Activated CD8-positive, alpha-beta memory T cell treated with anti-CD3 and anti-CD28 coated beads, Interleukin-2, amount 50 U/mL, for 24 hours (primary cell): Measurements from ENCODE around the gene TMEM208.

Experiments used
- DNase-seq: peaks from one replicate; pipeline ENCODE4 v3.0.0-alpha.2; 2020; ENCODE audit errors: extremely low read depth

TMEM208 gene

DNA sequence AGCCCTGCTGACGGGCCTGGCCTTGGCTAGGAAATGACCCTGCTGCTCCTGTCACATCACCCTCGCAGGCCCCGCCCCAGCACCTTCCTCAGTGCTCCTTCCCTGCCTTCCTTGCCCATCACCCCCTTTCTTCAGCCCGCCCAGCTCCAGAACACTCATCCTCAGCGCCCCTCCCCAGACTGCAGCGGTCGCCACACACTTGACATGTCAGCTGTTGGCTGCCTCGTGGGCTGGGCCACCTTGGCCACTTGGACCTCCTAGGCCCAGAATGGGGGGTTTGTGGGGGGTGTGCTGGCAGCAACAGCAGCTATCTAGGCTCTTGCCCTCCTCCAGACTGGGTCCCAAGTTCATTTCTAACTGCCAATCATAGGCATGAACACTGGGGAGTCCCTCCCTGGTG lies 17.4 kb upstream of the TMEM208 start:
- no peak for DNase-seq

DNA sequence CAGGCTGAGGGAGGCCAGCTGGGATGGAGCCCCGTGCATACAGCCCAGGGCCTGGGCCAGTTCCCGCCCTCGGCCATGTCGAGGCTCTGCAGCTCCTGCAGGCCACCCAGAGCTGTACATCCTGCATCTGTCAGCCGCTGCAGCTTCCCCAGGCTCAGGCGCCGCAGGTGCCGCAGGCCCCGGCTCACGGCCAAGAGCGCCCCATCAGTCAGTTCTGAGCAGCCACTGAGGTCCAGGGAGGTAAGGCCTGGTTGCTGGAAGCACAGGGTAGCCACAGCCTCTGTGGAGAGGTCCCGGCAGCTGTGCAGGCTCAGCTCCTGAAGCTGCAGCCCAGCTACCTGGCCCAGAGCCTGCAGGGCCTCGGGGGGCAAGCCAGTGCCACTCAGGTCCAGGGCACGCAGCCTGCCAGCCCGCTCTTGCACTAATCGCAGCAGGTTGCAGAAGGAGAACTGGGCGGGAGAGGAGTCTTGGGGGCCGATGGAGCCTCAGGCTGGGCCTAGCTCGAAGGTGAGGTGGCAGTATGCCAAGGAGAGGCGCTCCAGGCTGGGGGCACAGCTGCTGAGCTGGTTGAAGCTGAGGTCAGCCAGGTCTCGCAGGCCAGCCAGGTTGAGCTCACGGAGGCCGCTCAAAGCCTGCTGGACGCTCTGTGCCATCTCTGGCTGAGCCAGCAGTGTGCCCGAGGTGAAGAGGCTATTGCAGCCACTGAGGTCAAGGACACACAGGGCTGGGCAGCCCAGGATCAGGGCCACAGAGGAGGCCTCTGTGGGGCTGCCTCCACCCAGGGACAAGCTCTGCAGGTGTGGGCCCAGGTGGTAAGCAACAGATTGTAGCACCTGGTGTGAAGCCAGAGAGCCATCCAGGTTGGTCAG lies 16.6 kb upstream of the TMEM208 start:
- no peak for DNase-seq

DNA sequence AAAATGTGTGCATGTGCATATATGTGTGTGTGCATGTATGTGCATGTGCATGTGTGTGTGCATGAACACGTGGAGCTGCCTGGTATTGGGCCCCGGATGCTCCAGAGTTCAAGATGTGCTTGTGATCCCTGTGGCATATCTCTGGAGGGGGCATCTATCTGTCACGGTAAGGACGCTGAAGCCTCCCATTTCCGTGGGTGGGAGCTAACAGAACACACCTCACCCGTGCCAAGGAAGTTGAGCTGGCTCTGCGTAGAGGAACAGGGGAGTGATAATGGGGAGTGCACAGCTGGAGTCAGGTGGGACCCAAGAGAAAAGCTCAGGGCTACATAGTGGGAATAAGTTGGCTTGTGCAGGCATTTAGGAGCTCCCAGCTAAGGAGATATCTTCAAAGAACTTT lies 15.3 kb upstream of the TMEM208 start:
- DNase-seq = no peak

DNA sequence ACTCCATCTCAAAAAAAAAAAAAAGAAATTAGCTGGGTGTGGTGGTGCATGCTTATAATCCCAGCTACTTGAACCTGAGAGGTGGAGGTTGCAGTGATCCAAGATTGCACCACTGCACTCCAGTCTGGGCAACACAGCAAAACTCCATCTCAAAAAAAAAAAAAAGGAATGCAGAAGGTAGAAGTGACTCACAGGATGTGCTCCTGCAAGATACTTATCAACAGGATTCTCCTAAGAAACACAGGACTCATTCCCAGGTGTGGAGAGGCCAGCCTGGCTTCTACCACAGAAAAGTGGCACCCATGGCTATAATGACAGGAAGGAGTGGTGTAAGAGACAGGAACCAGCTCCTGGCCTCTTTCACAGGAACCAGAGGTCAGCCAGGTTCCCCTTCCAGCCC lies 14.2 kb upstream of the TMEM208 start:
- no peak for DNase-seq

DNA sequence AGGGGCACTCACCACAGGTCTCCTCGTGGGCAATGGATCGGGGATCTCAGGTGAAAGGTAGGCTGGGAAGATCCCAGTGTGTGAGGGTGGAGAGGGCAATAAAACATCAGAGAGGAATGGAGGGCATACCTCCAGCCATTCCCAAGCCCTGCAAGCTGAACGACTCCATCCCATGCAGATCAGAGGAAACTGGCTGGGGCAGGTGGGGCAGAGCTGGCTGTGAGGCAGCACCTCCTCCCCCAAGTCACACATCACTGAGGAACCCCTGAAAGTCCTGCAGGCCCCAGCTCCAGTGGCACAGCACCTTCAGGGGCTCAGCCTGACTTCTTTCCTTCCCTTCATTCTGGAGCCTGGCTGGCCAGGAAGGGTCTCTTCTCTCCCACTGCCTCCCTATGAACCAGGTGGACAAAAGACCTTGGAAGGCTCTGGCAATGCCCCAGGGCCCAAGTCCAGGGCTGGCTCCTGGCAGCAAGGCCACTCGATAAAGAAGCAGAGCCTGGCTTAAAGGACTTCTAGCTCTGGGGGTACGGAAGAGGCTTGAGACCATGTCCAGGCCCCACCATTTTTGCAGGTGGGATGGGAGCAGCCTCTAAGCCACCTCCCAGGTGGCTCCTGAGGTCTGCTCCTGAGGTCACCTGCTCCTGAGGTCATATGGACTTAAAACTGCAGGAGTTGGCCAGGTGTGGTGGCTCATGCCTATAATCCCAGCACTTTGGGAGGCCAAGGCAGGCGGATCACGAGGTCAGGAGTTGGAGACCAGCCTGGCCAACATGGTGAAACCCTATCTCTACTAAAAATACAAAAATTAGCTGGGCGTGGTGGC lies 13.5 kb upstream of the TMEM208 start:
- DNase-seq = no peak

DNA sequence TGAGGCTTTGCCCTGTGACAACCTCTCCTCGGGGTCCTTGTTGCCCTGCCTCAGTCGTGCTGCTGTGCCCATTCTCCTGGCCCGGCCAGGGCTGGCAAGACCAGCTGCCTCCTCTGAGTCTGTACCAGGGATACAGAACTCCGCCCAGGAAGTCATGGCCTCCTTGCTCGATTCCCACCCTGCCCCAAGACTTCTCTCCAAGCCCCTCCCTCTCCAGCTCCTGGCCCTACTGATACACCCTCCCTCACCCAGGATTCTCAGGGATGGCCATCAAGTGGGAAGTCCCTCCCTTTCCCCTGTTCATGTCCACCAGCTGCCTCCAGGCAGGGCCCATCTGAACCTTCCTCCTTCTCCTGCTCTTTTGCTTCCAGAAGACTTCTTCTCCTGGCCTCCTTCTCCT lies 11.2 kb upstream of the TMEM208 start:
- no peak for DNase-seq

DNA sequence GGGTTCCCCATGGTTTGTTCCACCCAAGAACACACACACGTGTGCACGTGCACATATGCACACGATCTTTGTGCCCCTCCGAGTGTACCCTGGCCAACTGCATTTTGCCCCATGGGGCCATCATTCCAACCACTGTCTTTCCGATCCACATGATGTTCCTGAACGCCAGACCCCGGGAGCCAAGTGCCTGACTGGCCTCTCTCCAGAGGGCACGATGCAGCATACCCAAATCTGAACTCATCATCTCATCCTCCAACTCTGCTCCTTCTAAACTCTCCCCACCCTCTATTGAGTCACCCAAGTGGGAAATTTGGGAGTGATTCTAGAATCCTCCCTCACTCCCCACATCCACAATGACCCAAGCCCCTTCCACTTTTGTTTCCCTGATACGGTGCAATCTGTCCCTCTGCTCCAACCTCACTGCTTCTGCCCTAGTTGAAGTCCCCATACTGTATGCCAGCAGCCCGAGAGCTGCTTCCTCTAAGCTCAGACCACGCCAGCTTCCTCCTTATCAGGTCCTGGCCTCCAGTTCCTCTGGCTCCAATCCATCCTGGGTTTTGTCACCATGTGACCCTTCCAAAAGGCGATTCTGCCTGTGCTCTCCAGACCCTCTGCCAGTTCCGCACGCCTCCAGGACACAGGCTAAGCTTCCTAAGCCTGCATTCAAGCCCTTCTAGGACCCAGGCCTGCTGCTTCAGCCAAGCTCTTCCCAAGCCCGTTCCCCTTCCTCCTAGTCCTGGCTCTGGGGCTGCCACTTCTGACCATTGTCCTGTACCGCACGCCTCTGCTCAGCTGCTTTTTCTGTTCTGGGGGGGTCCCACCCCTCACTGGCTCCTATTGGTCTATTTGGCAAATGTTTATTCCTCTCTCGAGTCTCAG lies 10.1 kb upstream of the TMEM208 start:
- no peak for DNase-seq

DNA sequence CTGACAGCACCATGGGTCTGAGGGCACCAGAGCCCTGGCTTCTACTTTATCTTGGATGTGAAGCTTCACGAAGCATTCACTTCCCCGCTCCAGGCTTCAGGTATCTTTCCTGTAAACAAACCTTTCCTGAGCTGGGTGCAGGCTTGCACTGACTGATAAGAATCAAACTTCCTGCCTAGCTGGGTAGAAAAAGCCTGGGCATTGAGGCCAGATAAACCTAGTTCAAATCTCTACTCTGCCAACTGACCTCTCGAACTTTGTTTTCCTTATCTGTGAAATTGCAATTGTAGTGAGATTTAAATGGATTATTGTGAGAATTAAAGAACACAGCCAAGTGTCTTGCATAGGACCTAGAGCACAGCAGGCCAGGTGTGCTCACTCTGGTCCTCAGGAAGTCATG lies 2.9 kb upstream of the TMEM208 start:
- DNase-seq = no peak

DNA sequence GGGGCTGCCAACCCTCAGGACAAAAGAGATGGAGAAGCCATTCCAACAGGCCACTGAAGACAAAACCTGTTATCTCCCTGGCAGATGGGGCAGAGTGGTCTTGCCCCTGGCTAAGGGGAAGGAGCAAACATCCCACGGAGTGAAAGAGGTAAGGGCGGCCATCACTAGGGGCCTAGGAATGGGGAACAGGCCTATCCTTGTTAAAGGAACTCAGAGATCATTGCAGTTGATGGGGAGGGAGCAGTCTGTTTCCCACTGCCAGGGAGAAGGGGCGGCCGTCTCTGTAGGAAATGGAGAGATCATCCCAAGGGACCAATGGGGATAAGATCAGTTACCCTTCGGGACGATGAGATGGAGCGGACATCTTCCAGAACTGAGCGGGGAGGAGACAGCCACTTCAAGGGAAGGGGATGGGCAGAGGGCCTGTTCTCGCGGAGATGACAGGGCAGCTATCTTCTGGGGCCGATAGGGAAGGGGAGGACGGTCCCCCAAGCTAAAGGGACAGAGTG lies 581 bp upstream of the TMEM208 start:
- DNase-seq = no peak

DNA sequence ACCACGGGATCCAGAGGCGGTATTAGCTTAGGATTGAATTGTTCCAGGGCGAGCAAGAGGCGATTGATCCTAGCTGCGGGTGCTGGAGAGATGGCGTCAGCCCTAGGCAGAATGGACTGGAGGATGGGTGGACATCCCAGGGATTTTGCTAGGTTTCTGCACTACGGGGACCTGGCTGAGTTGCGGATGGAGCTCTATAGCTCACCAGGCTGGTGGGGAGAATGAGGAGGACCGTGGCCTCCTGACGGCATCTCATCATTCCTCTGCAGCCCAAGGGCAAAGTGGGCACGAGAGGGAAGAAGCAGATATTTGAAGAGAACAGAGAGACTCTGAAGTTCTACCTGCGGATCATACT lies 614 bp downstream of the TMEM208 start:
- no peak for DNase-seq

DNA sequence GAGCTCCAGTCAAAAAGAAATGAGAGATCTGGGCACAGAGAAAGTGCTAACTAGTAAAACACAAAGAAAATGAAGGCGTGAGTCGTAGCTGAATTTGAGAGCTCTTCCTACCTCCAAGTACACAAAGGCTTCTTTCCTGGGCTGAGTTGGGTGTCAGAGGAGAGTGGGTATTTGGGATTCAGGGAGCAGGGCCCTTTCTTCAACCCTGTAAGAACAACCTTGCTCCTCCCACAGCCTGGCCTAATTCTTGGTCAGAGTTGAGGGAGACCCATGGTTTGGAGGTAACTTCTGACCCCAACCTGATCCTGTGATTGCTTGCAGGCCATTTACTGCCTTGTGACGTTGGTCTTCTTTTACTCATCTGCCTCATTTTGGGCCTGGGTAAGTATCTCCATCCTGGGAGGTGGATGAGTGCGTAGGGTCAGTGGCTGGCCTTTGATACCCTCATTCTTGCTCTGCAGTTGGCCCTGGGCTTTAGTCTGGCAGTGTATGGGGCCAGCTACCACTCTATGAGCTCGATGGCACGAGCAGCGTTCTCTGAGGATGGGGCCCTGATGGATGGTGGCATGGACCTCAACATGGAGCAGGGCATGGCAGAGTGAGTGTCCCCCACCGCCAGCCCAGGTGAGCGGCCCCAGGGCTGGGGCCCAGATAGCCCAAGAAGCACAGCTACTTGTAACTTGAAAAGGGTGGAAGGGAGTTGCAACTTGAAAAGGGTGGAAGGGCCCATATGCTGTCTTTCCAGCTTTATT lies 1.3 kb downstream of the TMEM208 start:
- no peak for DNase-seq

DNA sequence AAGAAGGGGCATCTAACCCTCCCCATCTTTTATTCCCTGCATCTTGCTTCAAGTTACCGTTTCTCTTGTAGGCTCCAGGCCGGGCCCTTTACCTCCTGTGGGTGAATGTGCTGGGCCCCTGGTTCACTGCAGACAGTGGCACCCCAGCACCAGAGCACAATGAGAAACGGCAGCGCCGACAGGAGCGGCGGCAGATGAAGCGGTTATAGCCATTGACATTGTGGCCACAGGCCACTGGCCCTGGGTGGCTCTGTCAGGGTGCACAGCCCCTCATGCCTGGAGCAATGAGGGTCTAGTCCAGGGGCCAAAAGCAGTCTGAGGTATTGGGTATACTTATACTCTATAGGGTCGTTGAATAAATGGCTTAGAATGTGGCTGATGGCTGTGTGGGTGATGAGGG lies 2.0 kb downstream of the TMEM208 start:
- DNase-seq = no peak

DNA sequence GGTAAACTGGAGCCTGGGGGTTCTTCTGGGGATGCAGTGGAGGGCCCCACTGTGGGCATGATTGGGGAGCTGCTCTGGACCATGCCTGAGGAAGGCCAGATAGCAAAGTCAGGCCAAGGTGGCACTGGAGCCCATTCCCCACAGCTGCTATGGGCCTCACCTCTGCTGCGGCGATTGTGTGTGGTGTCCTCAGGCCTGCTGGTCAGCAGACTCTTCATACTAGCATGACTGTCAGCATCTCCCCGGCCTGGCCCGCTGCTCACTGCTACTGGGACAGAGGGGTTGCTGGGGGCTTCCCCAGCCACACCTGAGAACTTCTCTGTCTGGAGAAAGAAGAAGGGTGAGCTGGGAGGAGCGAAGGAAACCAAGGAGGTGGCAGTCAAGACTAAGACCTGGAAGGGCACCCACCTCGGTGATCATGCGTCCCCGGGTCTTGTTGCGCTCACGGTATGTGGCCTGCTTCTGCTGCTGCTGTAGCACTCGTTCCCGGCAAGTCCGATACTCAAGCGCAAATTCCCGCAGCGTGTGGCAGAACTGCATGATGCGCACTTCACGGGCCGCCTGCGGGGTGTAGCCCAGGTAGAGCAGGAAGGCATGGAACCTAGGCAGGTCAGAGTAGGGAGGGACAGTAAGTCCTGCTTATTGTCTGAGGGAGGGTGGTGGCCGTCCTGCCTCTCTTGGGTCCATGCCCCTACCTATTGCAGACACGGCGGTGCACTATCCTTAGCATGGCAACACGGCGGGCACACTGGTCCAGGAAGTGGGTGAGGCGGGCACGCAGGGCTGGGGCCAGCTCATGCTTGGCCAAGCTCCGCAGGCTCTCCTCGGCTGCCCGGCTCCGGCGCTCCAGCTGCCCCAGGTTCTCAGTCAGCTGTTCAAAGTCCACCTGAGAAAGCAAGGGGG lies 3.2 kb downstream of the TMEM208 start:
- DNase-seq = no peak

DNA sequence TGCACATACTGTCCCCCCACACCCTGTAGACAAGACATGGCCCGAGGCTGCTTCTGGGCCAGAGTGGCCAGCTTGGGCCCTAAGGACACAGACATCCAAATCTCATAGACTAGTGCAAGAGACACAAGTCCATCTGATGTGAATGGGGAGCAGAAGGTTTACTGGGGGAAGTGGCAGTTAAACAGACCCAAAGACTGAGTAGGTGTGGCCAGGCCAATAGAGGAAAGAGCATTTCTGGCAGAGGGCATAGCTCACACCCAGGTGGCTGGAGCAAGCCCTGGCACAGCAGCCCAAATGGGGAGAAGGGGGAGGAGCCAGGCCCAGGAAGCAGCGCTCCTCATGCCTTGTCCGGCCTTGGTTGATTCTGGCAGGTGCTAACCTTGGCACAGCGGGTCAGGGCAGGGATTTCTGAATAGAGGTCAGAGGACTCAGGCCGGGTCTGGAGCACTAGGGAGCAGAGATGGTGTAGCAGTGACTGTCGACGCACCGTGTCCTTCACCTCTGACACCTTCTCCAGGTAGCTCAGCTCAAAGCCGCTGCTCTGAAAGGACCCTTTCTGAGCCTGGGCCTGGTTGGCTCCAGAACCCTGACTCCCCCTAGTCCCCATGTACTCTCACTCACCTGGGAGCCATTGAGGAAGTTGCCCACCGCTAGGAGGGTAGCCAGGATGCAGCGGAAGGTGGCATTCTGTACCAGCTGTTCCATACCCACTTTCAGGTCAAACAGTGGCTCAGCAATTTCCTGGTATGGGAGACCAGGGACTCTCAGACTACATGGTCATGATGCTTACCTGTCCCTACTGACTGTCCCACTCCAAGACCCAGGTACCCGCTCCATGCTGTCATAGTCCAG lies 4.1 kb downstream of the TMEM208 start:
- DNase-seq = no peak

DNA sequence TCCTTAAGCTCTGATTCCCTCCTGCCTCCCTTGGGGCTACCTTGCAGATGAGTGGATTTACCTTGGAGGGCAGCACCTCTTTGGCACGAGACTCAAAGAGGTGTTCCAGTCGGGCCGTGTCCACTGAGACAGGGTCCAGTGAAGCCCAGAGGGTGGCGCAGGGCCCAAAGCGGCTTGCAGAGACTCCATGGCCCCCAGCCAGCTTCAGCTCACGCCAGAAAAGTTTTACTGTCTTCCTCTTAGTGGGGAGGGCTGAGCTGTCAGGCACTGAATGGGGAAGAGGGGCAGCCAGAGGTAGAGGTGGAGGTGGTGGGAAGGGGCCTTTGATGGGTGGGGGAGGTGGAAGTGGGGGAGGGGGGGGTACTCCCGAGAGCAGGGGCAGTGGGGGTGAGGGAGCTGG lies 6.7 kb downstream of the TMEM208 start:
- DNase-seq = no peak

DNA sequence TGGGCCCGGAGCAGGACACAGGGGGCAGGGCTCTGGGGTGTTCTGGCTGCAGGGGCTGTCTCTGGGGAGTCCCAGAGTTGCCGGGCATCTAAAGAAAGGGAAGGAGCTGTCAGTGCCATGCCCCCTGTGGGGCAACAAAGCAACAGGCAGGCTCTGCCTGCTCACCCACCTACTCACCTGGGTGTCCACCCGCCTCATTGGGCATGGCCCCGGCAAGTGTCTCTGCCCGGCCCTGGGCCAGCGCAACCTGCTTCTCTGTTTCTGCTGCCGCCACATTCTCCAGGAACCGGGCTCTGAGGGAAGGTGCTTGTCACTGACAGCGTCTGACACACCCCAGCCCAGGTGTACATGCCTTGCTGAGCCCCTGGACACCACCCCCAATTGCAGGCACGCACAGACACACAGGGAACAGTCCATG lies 7.3 kb downstream of the TMEM208 start:
- no peak for DNase-seq

DNA sequence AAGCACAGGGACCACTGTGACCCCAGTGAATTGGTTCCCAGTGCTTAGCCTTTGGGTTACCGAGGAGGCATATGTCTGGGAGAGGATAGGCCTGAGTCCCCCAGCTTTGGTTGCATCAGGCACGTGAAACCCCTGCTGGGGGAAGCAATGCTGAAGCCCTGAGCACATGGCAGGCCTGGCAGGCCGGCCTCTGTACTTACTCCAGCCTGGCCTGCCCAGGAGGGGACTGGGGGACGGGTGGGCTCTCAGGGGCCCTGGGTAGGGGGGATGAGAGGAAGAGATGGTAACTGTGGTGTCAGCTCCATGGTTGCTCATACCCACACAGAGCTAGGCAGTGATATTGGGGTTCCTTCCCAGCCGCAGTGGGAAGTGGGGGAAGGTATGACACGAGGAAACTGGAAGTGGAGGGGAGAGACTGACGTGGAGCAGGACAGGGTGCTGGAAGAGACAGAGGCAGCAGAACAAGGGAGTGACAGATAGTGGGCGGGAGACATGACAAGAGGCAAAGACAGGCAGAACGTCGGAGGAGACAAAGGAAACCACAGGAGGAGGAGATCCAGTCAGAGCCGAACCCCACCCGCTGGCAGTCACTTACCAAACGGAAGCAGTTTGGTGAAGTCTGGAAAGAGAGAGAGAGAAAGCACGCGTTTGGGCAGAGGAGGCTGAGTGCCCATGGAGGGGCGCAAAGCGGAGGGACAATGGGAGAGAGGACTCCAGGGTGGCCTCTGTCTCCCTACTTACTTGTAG lies 9.1 kb downstream of the TMEM208 start:
- no peak for DNase-seq

DNA sequence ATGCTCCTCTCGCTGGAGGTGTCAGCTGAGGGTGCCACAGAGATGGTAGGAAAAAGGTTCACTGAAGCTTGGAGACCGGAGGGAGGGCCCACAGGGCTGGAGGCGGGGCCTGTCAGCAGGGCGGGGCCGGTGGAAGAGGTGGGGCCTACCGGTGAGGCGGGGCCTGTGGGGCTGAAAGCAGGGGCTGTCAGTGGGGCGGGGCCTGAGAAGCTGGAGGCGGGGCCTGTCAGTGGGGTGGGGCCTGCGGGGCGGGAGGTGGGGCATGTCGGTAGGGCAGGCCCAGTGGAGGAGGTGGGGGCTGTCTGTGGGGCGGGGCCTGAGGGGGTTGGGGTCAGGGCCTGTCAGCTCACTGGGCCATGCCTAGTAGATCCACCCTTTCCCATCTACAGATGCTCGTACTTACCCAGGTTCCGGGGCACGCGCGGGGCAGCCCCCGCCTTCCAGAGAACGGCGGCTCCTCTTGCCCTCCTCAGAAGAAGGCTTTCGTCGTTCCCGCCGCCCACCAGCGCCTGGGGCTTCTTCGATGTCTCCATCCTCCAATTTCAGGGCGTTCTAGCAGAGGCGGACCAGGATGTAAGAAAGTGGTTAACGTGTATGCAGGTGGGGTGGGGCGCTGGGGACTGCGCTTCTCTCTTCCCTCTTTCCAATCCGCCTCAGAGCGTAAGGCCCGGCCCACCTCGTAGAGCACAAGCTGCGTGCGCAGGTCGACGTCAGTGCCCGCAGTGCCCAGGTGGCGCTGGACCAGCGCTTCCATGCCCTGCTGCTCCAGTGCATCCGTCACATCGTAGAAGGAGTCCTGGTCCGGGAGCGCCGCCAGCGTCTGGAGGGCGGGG lies 9.8 kb downstream of the TMEM208 start:
- no peak for DNase-seq
